Endodermal cell (in vitro differentiated cells): ENCODE measurements around the gene PTPRC. TPM values are rescaled to one million over a fixed set of nuclear protein-coding genes. Genes with fewer than 3 reads are reported as not detected.
"Not testable (repeated sequence)": the region's sequence is repeated elsewhere in the genome, so short reads cannot be mapped to it uniquely, and the experiment has no call there.

ENCODE experiments used
- DNase-seq: peaks from one replicate; pipeline ENCODE4 v3.0.0-alpha.2; 2017
- H3K27ac ChIP-seq: 2 replicates; pipeline ENCODE4 v1.5.1; 2013; ENCODE audit warnings: mild to moderate bottlenecking, low read depth, low read length, moderate library complexity
- H3K27me3 ChIP-seq: 2 replicates; pipeline ENCODE4 v1.6.1; 2013; ENCODE audit warnings: mild to moderate bottlenecking, low read length, moderate library complexity; ENCODE audit not compliant: insufficient read depth, control insufficient read depth, poor library complexity, severe bottlenecking
- H3K36me3 ChIP-seq: 2 replicates; pipeline ENCODE4 v1.7.0; 2013; ENCODE audit warnings: mild to moderate bottlenecking, low read length, moderate library complexity; ENCODE audit not compliant: control insufficient read depth, insufficient read depth
- H3K4me1 ChIP-seq: one replicate; pipeline ENCODE4 v1.7.0; 2013; ENCODE audit warnings: low read length; ENCODE audit not compliant: control insufficient read depth, insufficient read depth
- H3K4me3 ChIP-seq: 2 replicates; pipeline ENCODE4 v1.5.1; 2013; ENCODE audit warnings: mild to moderate bottlenecking, low read length, moderate library complexity
- H3K9ac ChIP-seq: 2 replicates; pipeline ENCODE4 v1.6.1; 2013; ENCODE audit warnings: mild to moderate bottlenecking, low read length, moderate library complexity; ENCODE audit not compliant: poor library complexity, severe bottlenecking; ENCODE audit errors: extremely low read depth
- H3K9me3 ChIP-seq: 2 replicates; pipeline ENCODE4 v1.6.1; 2013; ENCODE audit warnings: mild to moderate bottlenecking, low read length, moderate library complexity; ENCODE audit not compliant: control insufficient read depth
- H3K27ac Mint-ChIP-seq: 2 replicates; pipeline ENCODE4 v1.8.0; 2020; ENCODE audit warnings: mixed read lengths
- H3K27me3 Mint-ChIP-seq: 2 replicates; pipeline ENCODE4 v1.8.0; 2021; ENCODE audit warnings: mild to moderate bottlenecking, mixed read lengths; ENCODE audit not compliant: insufficient read depth
- H3K36me3 Mint-ChIP-seq: 2 replicates; pipeline ENCODE4 v1.8.0; 2020; ENCODE audit warnings: low read depth, mixed read lengths
- H3K4me1 Mint-ChIP-seq: 2 replicates; pipeline ENCODE4 v1.8.0; 2020; ENCODE audit warnings: mixed read lengths
- H3K4me3 Mint-ChIP-seq: 2 replicates; pipeline ENCODE4 v1.8.0; 2020; ENCODE audit warnings: mild to moderate bottlenecking, moderate library complexity, mixed read lengths
- H3K9me3 Mint-ChIP-seq: 2 replicates; pipeline ENCODE4 v1.8.0; 2020; ENCODE audit warnings: mild to moderate bottlenecking, mixed read lengths
- CTCF ChIP-seq: fragments of 200-600 bp; sonication (generic); conservative IDR thresholded peaks from 2 replicates; pipeline ENCODE4 v1.5.0; 2021; ENCODE audit warnings: antibody characterized with exemption, mild to moderate bottlenecking
- WGBS, 2 experiments: methylation state at CpG; one replicate each; pipeline versions ENCODE4 v1.1.5 to v1.1.7; 2013; ENCODE audit warnings: missing lambda C conversion rate in 2 of 2, mixed read lengths in 1 of 2; ENCODE audit not compliant: insufficient coverage in 1 of 2, insufficient read length in 1 of 2; 5-methylcytosine and 5-hydroxymethylcytosine counted together
- total RNA-seq, 2 donors: library from RNA; stranded (reverse); fragmentation: NEBNext Ultra II Directional in 1 of 2; extraction: Animal tissue kit (Norgen Biotek cat#: 25700) in 1 of 2; gene quantifications; 2 replicates in 1 of 2; 3 replicates in 1 of 2; pipeline ENCODE4 v1.2.1, GENCODE V29; 2021

The PTPRC gene
- total RNA-seq, 2 donors from 2014 or later = 0.11 TPM; not detected in 1

- Mint-ChIP-seq H3K4me3 (no peak overlapping the region), H3K36me3 (no peaks in the 10 kb centered on the region)
- 92% methylated on average over 1 of the region's 1 CpG; no CpG with 5 or more reads in 1 of the 2 experiments for WGBS, 2 experiments
Measured at GRCh38 chr1:198600906-198601305, 37.9 kb upstream of the PTPRC start.

GRCh38 chr1:198601310-198601709 is 37.5 kb upstream of the PTPRC start:
- Mint-ChIP-seq H3K9me3 (peaks cover 11% of the 10 kb centered on the region), H3K4me1 (peaks cover 13% of the 10 kb centered on the region)
- H3K4me3 Mint-ChIP-seq, H3K4me1 ChIP-seq, H3K27ac ChIP-seq, H3K36me3 ChIP-seq, H3K9ac ChIP-seq, DNase-seq, H3K27ac Mint-ChIP-seq, H3K27me3 Mint-ChIP-seq, H3K27me3 ChIP-seq, H3K36me3 Mint-ChIP-seq: not testable (repeated sequence)
- Histone ChIP-seq H3K4me3 (peak overlapping the region; percentile 61), H3K9me3 (peaks cover 11% of the 10 kb centered on the region)
- 67 to 94% methylated on average over 1 of the region's 1 CpG for WGBS, 2 experiments

More at GRCh38 chr1:198600906-198601305, 37.9 kb upstream of the PTPRC start:
- no peak for TF ChIP-seq CTCF
- no peaks in the 10 kb centered on the region for H3K4me1 ChIP-seq
- Mint-ChIP-seq H3K9me3 (peaks cover 11% of the 10 kb centered on the region), H3K4me1 (peaks cover 10% of the 10 kb centered on the region), H3K27me3 (no peaks in the 10 kb centered on the region), H3K27ac (no peak overlapping the region)
- peak; percentile 53 for DNase-seq
- peak overlapping the region; percentile 61 for H3K4me3 ChIP-seq
- no peaks in the 10 kb centered on the region for H3K27me3 ChIP-seq
- no peak overlapping the region for H3K27ac ChIP-seq
- H3K36me3 ChIP-seq = no peaks in the 10 kb centered on the region
- peaks cover 11% of the 10 kb centered on the region for H3K9me3 ChIP-seq
- H3K9ac ChIP-seq = no peak overlapping the region

- no peak for DNase-seq
- H3K27me3 Mint-ChIP-seq = no peaks in the 10 kb centered on the region
- no peak overlapping the region for H3K27ac Mint-ChIP-seq
- Histone ChIP-seq H3K27ac (no peak overlapping the region), H3K4me3 (no peak overlapping the region), H3K9ac (no peak overlapping the region), H3K4me1 (no peaks in the 10 kb centered on the region), H3K36me3 (no peaks in the 10 kb centered on the region), H3K27me3 (no peaks in the 10 kb centered on the region), H3K9me3 (peaks cover 11% of the 10 kb centered on the region)
- H3K4me1 Mint-ChIP-seq = peaks cover 13% of the 10 kb centered on the region
- no peaks in the 10 kb centered on the region for H3K36me3 Mint-ChIP-seq
- peaks cover 11% of the 10 kb centered on the region for H3K9me3 Mint-ChIP-seq
- TF ChIP-seq CTCF = no peak
- H3K4me3 Mint-ChIP-seq = no peak overlapping the region
- 86 to 91% methylated on average over 1 to 2 of the region's 2 CpGs for WGBS, 2 experiments
Measured at GRCh38 chr1:198601936-198602889, 36.6 kb upstream of the PTPRC start.
